Panc1 (cell line): ENCODE data around the gene TNFAIP8L1. TPM values are rescaled to one million over a fixed set of nuclear protein-coding genes. Genes with fewer than 3 reads are reported as not detected.
A peak's percentile ranks its signal among the peaks of the same experiment; 100 is the strongest.

Experiments used
- ATAC-seq: fragments of 200-7000 bp; cut with Tn5 transposase; 2 replicates; pipeline ENCODE4 v1.9.1; 2020; ENCODE audit warnings: mild to moderate bottlenecking, moderate library complexity
- Bru-seq: library from RNA; stranded (reverse); fragments of 400-500 nt; gene quantifications from one replicate; lab custom pipeline; 2021; lab: Mats Ljungman, UMichigan
- BruChase-seq, 2 experiments: library from RNA; stranded (reverse); fragments of 400-500 nt; gene quantifications; one replicate each; lab custom pipeline; 2021; lab: Mats Ljungman, UMichigan
- BruUV-seq: library from RNA; stranded (reverse); fragments of 400-500 nt; replicated peaks from 2 replicates; lab custom pipeline; 2021; lab: Mats Ljungman, UMichigan
- CTCF ChIA-PET: fragments of 300-600 bp; sonication (Branson Sonifier 250); formaldehyde crosslinking; loops from one replicate; lab custom pipeline; 2022; ENCODE audit warnings: antibody characterized with exemption; lab: Charles Lee
- POLR2A ChIA-PET: fragments of 300-600 bp; sonication (Branson Sonifier 250); formaldehyde crosslinking; loops from one replicate; lab custom pipeline; 2022; ENCODE audit warnings: antibody characterized with exemption; lab: Charles Lee
- DNase-seq: peaks from one replicate; pipeline ENCODE4 v3.0.0-alpha.2; 2010; ENCODE audit warnings: low read depth, low spot score
- H3K27ac ChIP-seq: 2 replicates; pipeline ENCODE4 v1.5.1; 2011; ENCODE audit warnings: mild to moderate bottlenecking, low read length, inconsistent platforms
- H3K27me3 ChIP-seq: fragments of 200-500 bp; sonication (Bioruptor generic); 2 replicates; pipeline ENCODE4 v1.6.0; 2014; ENCODE audit warnings: low read length, inconsistent platforms; ENCODE audit not compliant: control insufficient read depth, insufficient read depth
- H3K36me3 ChIP-seq: fragments of 200-500 bp; sonication (Bioruptor generic); 2 replicates; pipeline ENCODE4 v1.5.1; 2014; ENCODE audit warnings: inconsistent platforms, mild to moderate bottlenecking, low read length, moderate library complexity; ENCODE audit not compliant: control insufficient read depth, insufficient read depth
- H3K4me1 ChIP-seq: 2 replicates; pipeline ENCODE4 v1.5.1; 2011; ENCODE audit warnings: inconsistent platforms, mild to moderate bottlenecking, low read length, moderate library complexity; ENCODE audit not compliant: control insufficient read depth, insufficient read depth
- H3K4me3 ChIP-seq, 2 experiments: 2 replicates each; pipeline ENCODE4 v1.5.1; 2011 to 2012; ENCODE audit warnings: low read depth in 2 of 2, low read length in 2 of 2, mild to moderate bottlenecking in 2 of 2, inconsistent platforms in 1 of 2, moderate library complexity in 1 of 2
- H3K9me3 ChIP-seq: fragments of 200-500 bp; sonication (Bioruptor generic); 2 replicates; pipeline ENCODE4 v1.5.1; 2014; ENCODE audit warnings: low read depth, mild to moderate bottlenecking, inconsistent platforms, low read length, moderate library complexity; ENCODE audit not compliant: control insufficient read depth, insufficient read depth
- CTCF ChIP-seq: fragments of 450-650 bp; IDR thresholded peaks from 2 replicates; pipeline ENCODE4 v1.5.1; 2017; ENCODE audit warnings: mild to moderate bottlenecking
- POLR2AphosphoS5 ChIP-seq: IDR thresholded peaks from 2 replicates; pipeline ENCODE4 v1.6.1; 2012; ENCODE audit warnings: mild to moderate bottlenecking, low read depth, low read length, moderate library complexity
- SIN3A ChIP-seq: IDR thresholded peaks from 2 replicates; pipeline ENCODE4 v1.6.1; 2012; ENCODE audit warnings: low read depth, mild to moderate bottlenecking, low read length, moderate library complexity, borderline replicate concordance; ENCODE audit not compliant: insufficient read depth
- TCF7L2 ChIP-seq: IDR thresholded peaks from 2 replicates; pipeline ENCODE4 v1.6.1; 2011; ENCODE audit warnings: mild to moderate bottlenecking, low read depth, low read length, inconsistent platforms
- in situ Hi-C: cut with HindIII; loops from 2 replicates; pipeline ENCODE4 v1.10.0; 2016; ENCODE audit warnings: low sequenced_read_pairs, low pct_unique_long_range_greater_than_20kb
- intact Hi-C: fragments of 100-400 bp; cut with micrococcal nuclease; formaldehyde crosslinking; loops from one replicate; pipeline ENCODE4 v1.10.0; 2022; ENCODE audit not compliant: unreplicated experiment
- long read RNA-seq: library from polyadenylated mRNA; unstranded; transcript quantifications from one replicate; pipeline ENCODE4 v2.0.0, GENCODE V29; 2021; ENCODE audit not compliant: unreplicated experiment
- polyA plus RNA-seq: library from polyadenylated mRNA; unstranded; fragments of >200 nt; gene quantifications from one replicate; pipeline ENCODE4 v1.2.1, GENCODE V29; 2012; ENCODE audit warnings: missing spikeins; ENCODE audit not compliant: insufficient read length
- total RNA-seq: library from RNA; stranded (reverse); gene quantifications from one replicate; pipeline ENCODE4 v1.2.1, GENCODE V29; 2021; ENCODE audit not compliant: unreplicated experiment
- TF ChIP-seq, protein P1 (sequence below), 2 experiments: IDR thresholded peaks; 2 replicates each; pipeline ENCODE4 v1.6.1; 2011 to 2012; ENCODE audit warnings: low read depth in 2 of 2, control low read depth in 1 of 2, low read length in 1 of 2, mild to moderate bottlenecking in 1 of 2, moderate library complexity in 1 of 2; ENCODE audit not compliant: insufficient read depth in 1 of 2

The TNFAIP8L1 gene
- total RNA-seq (4.8 TPM), Bru-seq, nascent RNA (percentile 43 among the genes with signal in this experiment), BruChase-seq, experiment 1, labeled RNA remaining after a 2-hour chase (percentile 42 among the genes with signal in this experiment), BruChase-seq, experiment 2, labeled RNA remaining after a 6-hour chase (percentile 50 among the genes with signal in this experiment)
- 3.8 TPM for polyA plus RNA-seq
- long read RNA-seq, transcript TNFAIP8L1-201 (2 exons, 3,814 nt) = major isoform, 7 of 15 reads
- long read RNA-seq, partial matches to known transcripts = 0 of 15 reads
- long read RNA-seq, other reads (novel, unspliced or antisense) = 7 of 15 reads

GRCh38 chr19:4638828-4639530, at the start of gene TNFAIP8L1:
TSS of gene TNFAIP8L1 (plus strand) at chr19:4639516. CDS start at chr19:4651870, 12,354 bp downstream.
- no peak for TF ChIP-seq CTCF
- TF ChIP-seq, protein P1, sequence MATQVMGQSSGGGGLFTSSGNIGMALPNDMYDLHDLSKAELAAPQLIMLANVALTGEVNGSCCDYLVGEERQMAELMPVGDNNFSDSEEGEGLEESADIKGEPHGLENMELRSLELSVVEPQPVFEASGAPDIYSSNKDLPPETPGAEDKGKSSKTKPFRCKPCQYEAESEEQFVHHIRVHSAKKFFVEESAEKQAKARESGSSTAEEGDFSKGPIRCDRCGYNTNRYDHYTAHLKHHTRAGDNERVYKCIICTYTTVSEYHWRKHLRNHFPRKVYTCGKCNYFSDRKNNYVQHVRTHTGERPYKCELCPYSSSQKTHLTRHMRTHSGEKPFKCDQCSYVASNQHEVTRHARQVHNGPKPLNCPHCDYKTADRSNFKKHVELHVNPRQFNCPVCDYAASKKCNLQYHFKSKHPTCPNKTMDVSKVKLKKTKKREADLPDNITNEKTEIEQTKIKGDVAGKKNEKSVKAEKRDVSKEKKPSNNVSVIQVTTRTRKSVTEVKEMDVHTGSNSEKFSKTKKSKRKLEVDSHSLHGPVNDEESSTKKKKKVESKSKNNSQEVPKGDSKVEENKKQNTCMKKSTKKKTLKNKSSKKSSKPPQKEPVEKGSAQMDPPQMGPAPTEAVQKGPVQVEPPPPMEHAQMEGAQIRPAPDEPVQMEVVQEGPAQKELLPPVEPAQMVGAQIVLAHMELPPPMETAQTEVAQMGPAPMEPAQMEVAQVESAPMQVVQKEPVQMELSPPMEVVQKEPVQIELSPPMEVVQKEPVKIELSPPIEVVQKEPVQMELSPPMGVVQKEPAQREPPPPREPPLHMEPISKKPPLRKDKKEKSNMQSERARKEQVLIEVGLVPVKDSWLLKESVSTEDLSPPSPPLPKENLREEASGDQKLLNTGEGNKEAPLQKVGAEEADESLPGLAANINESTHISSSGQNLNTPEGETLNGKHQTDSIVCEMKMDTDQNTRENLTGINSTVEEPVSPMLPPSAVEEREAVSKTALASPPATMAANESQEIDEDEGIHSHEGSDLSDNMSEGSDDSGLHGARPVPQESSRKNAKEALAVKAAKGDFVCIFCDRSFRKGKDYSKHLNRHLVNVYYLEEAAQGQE (IDR thresholded peaks at IDR 0.05; ENCODE audit: insufficient read depth in 1 of 2, low read depth in 2 of 2, low read length in 1 of 2) = no peak
- TF ChIP-seq POLR2AphosphoS5 = no peak
- no peak for TF ChIP-seq TCF7L2
- no peak for TF ChIP-seq SIN3A
- DNase-seq (no peak), ATAC-seq (peak; percentile 87)
- peaks cover 4% of the 10 kb centered on the region; the same call in 1 of the 2 replicates for H3K36me3 ChIP-seq
- H3K4me3 ChIP-seq = peak within 1 kb of the TSS; percentile 61 to 74
- peaks cover 3% of the 10 kb centered on the region for H3K4me1 ChIP-seq
- H3K9me3 ChIP-seq = no peaks in the 10 kb centered on the region
- BruUV-seq = no TSS peak
- CTCF ChIA-PET = no interaction called here
- intact Hi-C loops (loop anchor here (5.0 kb wide), 1 partner anchor 62 kb away; no protein-coding TSS in a partner anchor), in situ Hi-C loops (no loop called here)
- no peaks in the 10 kb centered on the region for H3K27me3 ChIP-seq
- POLR2A ChIA-PET = no interaction called here
- H3K27ac ChIP-seq = peak within 1 kb of the TSS; percentile 70

DNA sequence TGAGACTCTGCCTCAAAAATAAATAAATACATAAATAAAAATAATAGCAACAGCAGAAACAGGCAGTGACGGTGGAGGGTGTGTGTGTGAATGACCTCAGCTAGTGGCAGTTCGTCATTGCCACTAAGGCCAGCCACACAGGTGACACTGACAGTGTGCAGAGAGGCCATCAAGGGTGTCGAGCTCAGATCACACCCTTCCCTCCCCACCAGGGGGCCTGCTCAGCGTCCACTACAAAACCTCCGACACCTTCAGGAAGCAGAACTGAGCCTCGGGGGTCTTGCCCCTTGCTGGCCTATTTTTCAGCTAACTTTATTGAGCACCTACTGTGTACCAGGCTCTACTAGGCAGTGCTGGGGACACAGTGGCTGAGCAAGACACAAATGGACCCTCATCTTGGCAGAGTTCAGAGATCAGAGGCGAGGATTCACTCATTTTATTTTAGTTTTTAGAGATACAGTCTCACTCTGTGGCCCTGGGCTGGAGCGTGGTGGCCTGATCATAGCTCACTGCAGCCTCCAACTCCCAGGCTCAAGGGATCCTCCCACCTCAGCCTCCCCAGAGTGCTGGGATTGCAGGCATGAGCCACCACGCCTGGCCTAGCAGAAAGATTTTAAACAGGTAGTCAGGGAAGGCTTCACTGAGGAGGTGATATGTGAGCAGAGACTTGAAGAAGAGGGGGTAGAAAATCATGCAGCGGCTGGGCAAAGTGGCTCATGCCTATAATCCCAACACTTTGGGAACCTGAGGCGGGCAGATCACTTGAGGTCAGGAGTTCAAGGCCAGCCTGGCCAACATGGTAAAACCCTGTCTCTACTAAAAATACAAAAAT, 49.5 kb upstream of the TNFAIP8L1 start:
- ATAC-seq (peak; percentile 67), DNase-seq (no peak)
- no peak overlapping the region for H3K4me3 ChIP-seq
- ChIA-PET CTCF (interaction anchor here (0.5 to 1.0 kb wide), 4 partner anchors 9 to 46 kb away, joined by 3 to 11 read pairs (median 6); no protein-coding TSS in a partner anchor), POLR2A (no interaction called here)
- BruUV-seq = no TSS peak
- no peaks in the 10 kb centered on the region for H3K4me1 ChIP-seq
- TF ChIP-seq, protein P1 (IDR thresholded peaks at IDR 0.05; ENCODE audit: insufficient read depth in 1 of 2, low read depth in 2 of 2, low read length in 1 of 2) = no peak
- TF ChIP-seq CTCF = peak; percentile 68; the same call in 1 of the 2 replicates
- H3K9me3 ChIP-seq = no peaks in the 10 kb centered on the region
- in situ Hi-C loops (no loop called here), intact Hi-C loops (no loop called here)
- H3K36me3 ChIP-seq = no peaks in the 10 kb centered on the region
- no peaks in the 10 kb centered on the region for H3K27me3 ChIP-seq
- H3K27ac ChIP-seq = no peak overlapping the region
